Measurements from ENCODE around the gene CENPM.
A peak's percentile ranks its signal among the peaks of the same experiment; 100 is the strongest.

The CENPM gene

DNA sequence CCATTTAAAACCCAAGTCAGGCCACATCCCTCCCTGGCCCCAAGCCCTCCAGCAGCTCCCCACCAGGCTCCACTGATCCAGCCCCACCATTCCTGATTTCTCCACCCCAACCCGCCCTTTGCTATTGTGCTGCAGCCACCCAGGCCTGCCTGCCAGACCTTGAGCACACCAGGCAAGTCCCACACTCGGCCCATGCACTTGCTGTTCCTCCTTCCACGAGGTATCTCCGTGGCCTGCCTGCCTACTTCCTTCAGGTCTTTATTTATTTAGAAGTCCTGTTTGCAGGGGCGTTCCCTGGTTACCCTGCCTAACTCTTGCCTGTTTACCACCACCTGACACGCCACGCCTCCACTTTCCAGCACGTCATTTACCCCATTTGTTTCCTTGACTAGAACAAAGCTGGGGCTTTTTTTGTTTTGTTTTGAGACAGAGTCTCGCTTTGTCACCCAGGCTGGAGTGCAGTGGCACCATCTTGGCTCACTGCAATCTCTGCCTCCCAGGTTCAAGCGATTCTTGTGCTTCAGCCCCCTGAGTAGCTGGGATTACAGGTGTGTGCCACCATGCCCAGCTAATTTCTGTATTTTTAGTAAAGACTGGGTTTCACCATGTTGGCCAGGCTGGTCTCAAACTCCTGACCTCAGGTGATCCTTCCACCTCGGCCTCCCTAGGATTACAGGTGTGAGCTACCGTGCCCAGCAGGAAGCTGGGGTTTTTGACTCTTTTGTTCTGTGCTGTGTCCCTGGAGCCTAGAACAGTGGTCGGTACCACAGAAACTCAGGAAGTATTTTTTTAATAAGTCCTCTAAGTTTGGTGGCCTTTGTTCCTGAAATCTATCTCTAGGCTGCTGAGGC lies 6.7 kb downstream of the CENPM start:
- DNase-seq (ENCODE audit: insufficient read length): peak; percentile 73
- peak; percentile 64; the same call in 1 of the 2 replicates for TF ChIP-seq TAF1 (IDR thresholded peaks at IDR 0.05; ENCODE audit: borderline replicate concordance, low read depth, low read length)
- peak; percentile 95 for TF ChIP-seq POLR2A (IDR thresholded peaks at IDR 0.05; ENCODE audit: low read depth, low read length)
- peak; percentile 95 for TF ChIP-seq POLR2AphosphoS5 (IDR thresholded peaks at IDR 0.05; ENCODE audit: low read depth, low read length)
- FAIRE-seq: peak; percentile 97

DNA sequence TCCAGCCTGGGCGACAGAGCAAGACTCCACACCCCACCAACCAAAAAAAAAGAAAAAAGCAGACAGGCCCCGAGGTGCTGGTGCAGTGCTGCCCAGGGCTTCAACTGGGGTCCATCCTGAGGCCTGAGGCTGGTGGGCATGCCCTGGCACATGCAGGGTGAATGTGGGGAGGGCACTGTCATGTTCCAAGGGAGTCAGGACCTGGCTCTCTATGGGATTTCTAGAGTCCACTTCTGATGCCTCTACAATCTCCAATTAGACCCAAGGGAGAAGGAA lies 10.1 kb downstream of the CENPM start:
- FAIRE-seq (no peak), DNase-seq (ENCODE audit: insufficient read length) (no peak)
- TF ChIP-seq POLR2AphosphoS5 (IDR thresholded peaks at IDR 0.05; ENCODE audit: low read depth, low read length) (no peak), TAF1 (IDR thresholded peaks at IDR 0.05; ENCODE audit: borderline replicate concordance, low read depth, low read length) (no peak)

DNA sequence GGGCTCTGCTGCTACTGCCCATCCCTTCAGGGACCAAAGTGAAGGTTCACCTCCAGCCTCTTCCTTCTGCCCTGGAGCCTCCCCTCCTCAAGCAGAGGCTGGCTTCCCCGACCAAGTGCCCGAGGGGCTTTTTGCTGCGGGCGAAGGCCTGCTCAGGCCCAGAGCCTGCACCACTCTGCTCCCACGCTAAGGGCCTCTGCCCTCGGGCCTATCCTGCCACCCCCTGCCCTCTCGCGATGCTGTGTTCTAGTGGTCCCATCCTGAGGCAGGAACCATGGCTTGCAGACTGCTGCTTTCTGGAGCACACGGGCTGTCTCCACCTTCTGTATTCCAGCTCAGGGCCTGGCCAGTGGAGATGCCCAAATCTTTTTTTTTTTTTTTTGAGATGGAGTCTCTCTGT lies 11.4 kb downstream of the CENPM start:
- no peak for DNase-seq (ENCODE audit: insufficient read length)
- FAIRE-seq: peak; percentile 54
- TF ChIP-seq TAF1 (IDR thresholded peaks at IDR 0.05; ENCODE audit: borderline replicate concordance, low read depth, low read length): no peak
- peak; percentile 58; the same call in 1 of the 2 replicates for TF ChIP-seq POLR2A (IDR thresholded peaks at IDR 0.05; ENCODE audit: low read depth, low read length)

DNA sequence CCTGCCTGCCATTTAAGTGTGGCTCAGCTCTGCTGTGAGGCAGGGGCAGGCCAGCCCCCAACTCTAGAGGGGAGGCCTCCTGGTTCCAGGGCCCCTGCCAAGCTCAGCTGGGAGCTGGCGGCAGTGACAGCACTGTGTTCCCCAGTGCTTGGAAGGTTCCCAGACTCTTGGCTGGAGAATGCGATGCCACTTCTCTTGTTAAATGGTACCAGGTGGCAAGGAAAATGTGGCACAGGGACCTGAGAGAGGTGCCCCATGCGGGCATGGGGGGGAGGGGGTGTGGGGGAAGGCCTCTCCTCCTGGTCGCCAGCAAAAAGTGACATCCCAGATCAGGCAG lies 12.0 kb downstream of the CENPM start:
- FAIRE-seq (peak; percentile 87), DNase-seq (ENCODE audit: insufficient read length) (no peak)
- TF ChIP-seq TAF1 (IDR thresholded peaks at IDR 0.05; ENCODE audit: borderline replicate concordance, low read depth, low read length): no peak
- no peak for TF ChIP-seq POLR2A (IDR thresholded peaks at IDR 0.05; ENCODE audit: low read depth, low read length)

DNA sequence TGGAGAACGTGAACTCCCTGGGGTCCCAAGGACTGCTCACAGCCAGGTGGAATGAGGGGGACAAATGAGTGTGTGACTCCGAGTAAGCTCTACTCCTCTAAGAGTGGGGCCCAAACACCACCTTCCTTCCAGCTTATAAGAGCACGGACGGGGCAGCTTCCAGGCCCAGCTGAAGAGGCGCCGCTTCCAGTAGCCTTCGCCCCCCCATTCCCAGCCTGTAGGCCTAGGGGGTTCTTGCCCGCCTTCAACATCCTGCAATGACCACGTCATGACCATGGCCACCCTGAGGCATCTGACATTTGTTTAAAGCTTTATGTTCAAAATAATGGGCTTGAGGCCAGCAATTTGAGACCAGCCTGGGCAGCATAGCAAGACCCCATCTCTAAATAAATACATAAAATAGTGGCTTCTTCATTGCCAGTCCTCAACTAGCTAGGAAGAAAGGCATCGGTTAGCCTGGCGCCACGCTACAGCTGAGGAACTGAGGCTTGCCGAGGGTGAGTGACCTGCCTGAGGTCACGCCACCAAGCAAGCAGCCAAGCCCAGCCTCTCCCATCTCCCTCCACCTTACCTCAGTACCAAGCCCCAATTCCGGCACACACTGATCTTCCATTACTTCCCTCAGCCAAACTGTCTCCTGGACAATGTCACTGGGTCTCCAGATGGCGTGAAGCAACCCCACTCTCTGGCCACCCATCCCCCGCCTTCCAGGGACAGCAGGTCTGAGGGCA lies 12.5 kb downstream of the CENPM start:
- peak; percentile 18; the same call in 1 of the 2 replicates for TF ChIP-seq POLR2A (IDR thresholded peaks at IDR 0.05; ENCODE audit: low read depth, low read length)
- TF ChIP-seq TAF1 (IDR thresholded peaks at IDR 0.05; ENCODE audit: borderline replicate concordance, low read depth, low read length): no peak
- peak; percentile 53 for FAIRE-seq
- no peak for DNase-seq (ENCODE audit: insufficient read length)

DNA sequence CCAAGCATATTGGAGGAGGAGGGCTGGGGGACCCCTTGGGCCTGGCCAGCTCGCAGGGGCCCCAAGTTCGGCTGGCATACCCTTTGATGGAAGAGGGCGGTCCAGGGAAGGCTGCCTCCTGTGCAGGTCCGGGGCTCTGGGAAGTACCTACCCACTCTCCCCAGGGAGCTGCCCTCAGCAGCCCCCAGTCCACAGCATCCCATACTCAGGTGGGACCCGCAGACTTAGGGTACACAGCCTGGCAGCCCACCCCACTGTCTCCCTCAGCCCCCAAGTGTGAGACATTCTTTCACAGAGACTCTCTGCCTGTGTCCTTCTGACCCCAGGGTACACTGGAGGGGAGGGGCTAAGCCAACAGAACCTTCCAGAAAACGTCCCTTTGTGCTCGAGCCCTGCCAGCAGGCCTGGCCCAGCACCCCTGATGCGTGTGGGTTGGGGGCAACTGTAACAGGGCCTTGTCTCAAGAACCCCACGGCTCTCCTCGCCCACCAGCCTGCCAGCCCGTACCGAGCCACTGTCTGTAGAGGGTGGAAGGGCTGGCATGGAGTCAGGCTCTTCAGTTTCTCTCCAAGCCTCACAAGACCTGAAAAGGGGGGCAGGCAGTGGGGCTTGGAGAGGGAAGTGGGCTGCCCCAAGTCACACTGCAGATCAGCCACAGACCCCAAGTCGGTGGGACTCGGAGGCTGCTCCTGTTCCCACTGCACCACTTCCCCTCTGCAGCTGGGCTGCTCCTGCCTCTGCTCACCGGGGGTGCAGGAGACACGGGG lies 13.4 kb downstream of the CENPM start:
- peak; percentile 68 for FAIRE-seq
- no peak for TF ChIP-seq POLR2AphosphoS5 (IDR thresholded peaks at IDR 0.05; ENCODE audit: low read depth, low read length)
- no peak for TF ChIP-seq TAF1 (IDR thresholded peaks at IDR 0.05; ENCODE audit: borderline replicate concordance, low read depth, low read length)
- no peak for TF ChIP-seq POLR2A (IDR thresholded peaks at IDR 0.05; ENCODE audit: low read depth, low read length)
- no peak for DNase-seq (ENCODE audit: insufficient read length)

DNA sequence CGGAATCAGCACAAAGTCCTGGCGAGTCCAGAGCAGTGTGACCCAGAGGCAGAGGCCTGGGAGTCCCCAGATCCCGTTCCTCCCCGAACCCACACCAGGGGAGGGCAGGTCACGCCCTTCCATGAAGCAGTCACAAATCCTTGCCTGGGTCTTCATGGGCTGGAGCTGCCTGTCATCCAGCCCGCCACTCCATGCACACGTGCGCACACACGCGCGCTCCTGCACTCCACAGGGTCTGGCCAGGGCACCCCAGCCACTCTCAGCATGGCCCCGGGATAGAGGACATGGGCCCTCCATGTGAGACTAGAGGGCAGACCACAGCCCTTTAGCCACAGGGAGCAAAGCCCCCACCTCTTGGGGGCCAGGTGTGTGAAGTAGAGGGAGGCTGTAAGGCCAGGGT lies 14.6 kb downstream of the CENPM start:
- no peak for TF ChIP-seq POLR2AphosphoS5 (IDR thresholded peaks at IDR 0.05; ENCODE audit: low read depth, low read length)
- no peak for TF ChIP-seq TAF1 (IDR thresholded peaks at IDR 0.05; ENCODE audit: borderline replicate concordance, low read depth, low read length)
- no peak for TF ChIP-seq POLR2A (IDR thresholded peaks at IDR 0.05; ENCODE audit: low read depth, low read length)
- FAIRE-seq: peak; percentile 40
- DNase-seq (ENCODE audit: insufficient read length): no peak

DNA sequence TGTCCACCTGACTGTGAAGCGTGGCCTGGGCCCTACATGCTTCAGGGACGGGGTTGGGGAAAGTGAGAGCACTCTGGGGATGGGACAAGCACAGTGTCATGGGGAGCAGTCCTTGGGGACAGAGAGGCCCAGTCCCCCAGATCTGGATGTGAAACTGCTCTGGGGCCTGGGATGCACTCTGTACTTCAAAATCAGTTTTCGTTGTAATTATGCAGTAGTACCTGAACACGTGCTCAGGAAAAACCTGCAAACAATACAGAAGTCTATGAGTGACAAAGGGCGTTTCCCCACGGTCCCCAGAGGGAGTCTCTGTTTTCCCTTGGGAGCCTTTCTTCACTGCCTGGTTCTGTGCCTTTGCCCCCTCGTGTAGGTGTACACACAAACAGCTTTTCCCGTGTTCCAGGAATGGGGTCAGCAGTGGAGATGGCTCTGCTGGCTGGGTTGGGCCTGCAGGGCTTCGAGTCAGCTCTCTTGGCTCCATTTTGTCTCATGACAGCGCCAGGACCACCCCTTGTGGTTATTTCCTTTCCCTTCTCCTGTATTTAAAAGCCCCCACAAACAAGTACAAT lies 15.2 kb downstream of the CENPM start:
- TF ChIP-seq POLR2A (IDR thresholded peaks at IDR 0.05; ENCODE audit: low read depth, low read length) (no peak; the same call in none of the 2 replicates), TAF1 (IDR thresholded peaks at IDR 0.05; ENCODE audit: borderline replicate concordance, low read depth, low read length) (no peak), POLR2AphosphoS5 (IDR thresholded peaks at IDR 0.05; ENCODE audit: low read depth, low read length) (no peak)
- no peak for DNase-seq (ENCODE audit: insufficient read length)
- peak; percentile 95 for FAIRE-seq

DNA sequence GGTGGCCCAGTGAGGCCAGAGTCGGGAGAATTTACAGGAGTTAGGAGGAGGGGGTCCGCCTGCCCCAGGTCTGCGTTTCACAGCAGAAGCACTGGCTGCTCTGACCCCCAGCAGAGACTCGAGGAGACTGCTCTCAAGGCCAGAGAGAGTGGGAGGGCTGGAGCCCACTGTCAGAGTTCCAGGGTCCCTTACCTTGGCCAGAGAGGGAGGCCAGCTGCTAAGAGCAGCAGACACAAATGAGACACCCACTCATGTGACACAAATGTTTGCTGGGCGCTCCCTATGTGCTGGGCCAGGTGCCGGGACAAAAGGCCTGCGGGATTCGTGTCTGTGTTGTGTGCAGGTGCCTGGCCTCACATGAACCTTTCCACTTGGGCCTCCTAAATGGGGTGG lies 17.5 kb downstream of the CENPM start:
- peak; percentile 65 for FAIRE-seq
- TF ChIP-seq POLR2A (IDR thresholded peaks at IDR 0.05; ENCODE audit: low read depth, low read length) (no peak), POLR2AphosphoS5 (IDR thresholded peaks at IDR 0.05; ENCODE audit: low read depth, low read length) (no peak; the same call in 1 of the 2 replicates), TAF1 (IDR thresholded peaks at IDR 0.05; ENCODE audit: borderline replicate concordance, low read depth, low read length) (no peak)
- no peak for DNase-seq (ENCODE audit: insufficient read length)

DNA sequence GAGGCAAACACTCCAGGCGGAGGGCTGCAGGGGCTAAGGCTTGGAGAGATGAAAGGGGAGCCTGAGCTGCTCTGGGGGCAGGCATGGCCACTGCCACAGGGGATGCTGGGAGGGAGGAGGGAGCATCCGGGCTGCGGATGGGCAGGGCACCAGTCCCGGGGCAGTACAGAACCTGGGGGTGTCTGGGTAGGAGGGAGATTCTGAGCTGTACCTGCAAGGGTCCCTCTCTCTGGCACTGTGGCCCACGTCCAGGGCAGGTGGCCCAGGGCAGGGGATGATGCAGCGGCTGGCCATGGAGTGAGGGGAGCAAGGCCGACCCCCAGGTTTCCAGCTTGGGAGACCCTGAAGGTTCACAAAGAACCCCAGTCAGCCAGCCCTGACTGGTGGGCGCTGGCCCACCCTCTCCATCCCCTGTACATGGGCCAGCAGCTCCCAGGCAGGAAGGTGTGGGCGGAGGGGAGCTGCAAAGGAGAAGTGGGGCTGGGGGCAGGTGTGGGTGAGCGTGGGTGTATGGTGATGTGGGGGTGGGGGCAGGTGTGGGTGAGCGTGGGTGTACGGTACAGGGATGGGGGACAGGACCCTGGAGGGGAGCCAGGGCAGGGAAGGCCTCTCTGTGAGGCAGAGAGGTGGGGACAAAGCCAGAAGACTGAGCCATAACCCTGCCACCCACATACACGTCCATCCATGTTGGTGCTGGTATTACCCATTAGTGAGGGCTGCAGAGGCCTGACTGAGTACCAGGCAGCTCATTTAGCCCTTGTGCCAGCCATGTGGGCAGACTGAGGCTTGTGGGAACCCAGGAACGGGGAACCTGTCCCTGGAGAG lies 18.1 kb downstream of the CENPM start:
- no peak for DNase-seq (ENCODE audit: insufficient read length)
- FAIRE-seq: peak; percentile 90
- peak; percentile 35; the same call in 1 of the 2 replicates for TF ChIP-seq POLR2AphosphoS5 (IDR thresholded peaks at IDR 0.05; ENCODE audit: low read depth, low read length)
- no peak; the same call in 1 of the 2 replicates for TF ChIP-seq POLR2A (IDR thresholded peaks at IDR 0.05; ENCODE audit: low read depth, low read length)
- TF ChIP-seq TAF1 (IDR thresholded peaks at IDR 0.05; ENCODE audit: borderline replicate concordance, low read depth, low read length): no peak
